Erythroblast (primary cell): Measurements from ENCODE around the gene IP6K1.

ENCODE experiments used
- GATA1 ChIP-seq: IDR thresholded peaks from 2 replicates; pipeline ENCODE4 v1.6.1; 2011; ENCODE audit warnings: low read depth, mild to moderate bottlenecking, control low read depth, low read length, moderate library complexity
- POLR2A ChIP-seq: IDR thresholded peaks from 2 replicates; pipeline ENCODE4 v1.6.1; 2011; ENCODE audit warnings: mild to moderate bottlenecking, low read length

GRCh38 chr3:49786357-49787181, at the start of gene IP6K1:
- TF ChIP-seq POLR2A, result peak; percentile 91
- no peak for TF ChIP-seq GATA1
